ENCODE results near the gene CLEC14A. TPM values are rescaled to one million over a fixed set of nuclear protein-coding genes. Genes with fewer than 3 reads are reported as not detected.
A peak's percentile ranks its signal among the peaks of the same experiment; 100 is the strongest.

CLEC14A gene
- total RNA-seq, 1 experiment from 2014 or later: 0.31 TPM

DNA sequence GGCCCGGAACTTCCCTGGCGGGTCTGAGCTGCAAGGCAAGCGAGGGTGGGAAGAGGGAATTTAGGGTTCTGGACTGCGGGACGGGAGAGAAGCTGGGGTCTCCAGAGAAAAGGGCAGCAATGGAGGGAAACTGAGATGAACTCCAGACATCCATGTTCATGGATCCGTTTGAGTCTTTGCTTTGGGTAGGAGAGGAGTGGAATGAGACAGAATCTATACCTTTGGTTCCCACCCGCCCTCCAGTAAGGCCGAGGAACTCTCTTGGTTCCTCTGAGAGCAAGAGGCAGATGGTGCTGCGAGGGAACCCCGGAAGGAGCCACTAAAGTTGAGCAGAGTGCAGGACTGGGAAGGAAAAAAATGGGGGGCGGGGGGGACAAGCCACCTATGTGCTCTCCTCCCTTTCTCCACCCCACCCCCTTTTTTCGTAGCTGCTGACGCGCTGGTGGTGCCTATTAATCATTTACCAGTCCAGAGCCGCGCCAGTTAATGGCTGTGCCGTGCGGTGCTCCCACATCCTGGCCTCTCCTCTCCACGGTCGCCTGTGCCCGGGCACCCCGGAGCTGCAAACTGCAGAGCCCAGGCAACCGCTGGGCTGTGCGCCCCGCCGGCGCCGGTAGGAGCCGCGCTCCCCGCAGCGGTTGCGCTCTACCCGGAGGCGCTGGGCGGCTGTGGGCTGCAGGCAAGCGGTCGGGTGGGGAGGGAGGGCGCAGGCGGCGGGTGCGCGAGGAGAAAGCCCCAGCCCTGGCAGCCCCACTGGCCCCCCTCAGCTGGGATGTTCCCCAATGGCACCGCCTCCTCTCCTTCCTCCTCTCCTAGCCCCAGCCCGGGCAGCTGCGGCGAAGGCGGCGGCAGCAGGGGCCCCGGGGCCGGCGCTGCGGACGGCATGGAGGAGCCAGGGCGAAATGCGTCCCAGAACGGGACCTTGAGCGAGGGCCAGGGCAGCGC, 47.0 kb downstream of the CLEC14A start:
- ChIA-PET POLR2A (ENCODE audit: unreplicated experiment) (no interaction called here), CTCF (interaction anchor here (0.5 to 0.6 kb wide), 2 partner anchors 14 to 432 kb away, joined by 8 to 9 read pairs; no protein-coding TSS in a partner anchor)
- Histone ChIP-seq H2AFZ (peak overlapping the region; percentile 74), H3K4me2 (peak overlapping the region; percentile 81), H3K4me1 (replicated peaks; ENCODE audit: insufficient read depth) (no peaks in the 10 kb centered on the region; the same call in 1 of the 2 replicates), H3K79me2 (ENCODE audit: low read depth) (no peaks in the 10 kb centered on the region), H3K4me3 (peak overlapping the region; percentile 48; the same call in 1 of the 2 replicates), H3K9me2 (ENCODE audit: insufficient read depth) (no peaks in the 10 kb centered on the region), H3F3A (ENCODE audit: insufficient read depth, low read depth) (no peaks in the 10 kb centered on the region), H3K36me3 (ENCODE audit: low read depth) (no peaks in the 10 kb centered on the region), H3K27ac (no peak overlapping the region), H4K20me1 (ENCODE audit: insufficient read depth) (no peaks in the 10 kb centered on the region), H3K9me3 (ENCODE audit: insufficient read depth, low read depth) (no peaks in the 10 kb centered on the region), H3K27me3 (ENCODE audit: insufficient read depth, low read depth) (no peaks in the 10 kb centered on the region)
- no peak for TF ChIP-seq EZH2 (IDR thresholded peaks at IDR 0.05; ENCODE audit: low read depth)
- TF ChIP-seq, protein P1, sequence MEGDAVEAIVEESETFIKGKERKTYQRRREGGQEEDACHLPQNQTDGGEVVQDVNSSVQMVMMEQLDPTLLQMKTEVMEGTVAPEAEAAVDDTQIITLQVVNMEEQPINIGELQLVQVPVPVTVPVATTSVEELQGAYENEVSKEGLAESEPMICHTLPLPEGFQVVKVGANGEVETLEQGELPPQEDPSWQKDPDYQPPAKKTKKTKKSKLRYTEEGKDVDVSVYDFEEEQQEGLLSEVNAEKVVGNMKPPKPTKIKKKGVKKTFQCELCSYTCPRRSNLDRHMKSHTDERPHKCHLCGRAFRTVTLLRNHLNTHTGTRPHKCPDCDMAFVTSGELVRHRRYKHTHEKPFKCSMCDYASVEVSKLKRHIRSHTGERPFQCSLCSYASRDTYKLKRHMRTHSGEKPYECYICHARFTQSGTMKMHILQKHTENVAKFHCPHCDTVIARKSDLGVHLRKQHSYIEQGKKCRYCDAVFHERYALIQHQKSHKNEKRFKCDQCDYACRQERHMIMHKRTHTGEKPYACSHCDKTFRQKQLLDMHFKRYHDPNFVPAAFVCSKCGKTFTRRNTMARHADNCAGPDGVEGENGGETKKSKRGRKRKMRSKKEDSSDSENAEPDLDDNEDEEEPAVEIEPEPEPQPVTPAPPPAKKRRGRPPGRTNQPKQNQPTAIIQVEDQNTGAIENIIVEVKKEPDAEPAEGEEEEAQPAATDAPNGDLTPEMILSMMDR (conservative IDR thresholded peaks at IDR 0.05): no peak
- no TSS peak for BruUV-seq (replicated peaks)
- intact Hi-C loops (cut with micrococcal nuclease; ENCODE audit: unreplicated experiment): no loop called here
- peak in 1 of 2 experiments; percentile 38 for DNase-seq

DNA sequence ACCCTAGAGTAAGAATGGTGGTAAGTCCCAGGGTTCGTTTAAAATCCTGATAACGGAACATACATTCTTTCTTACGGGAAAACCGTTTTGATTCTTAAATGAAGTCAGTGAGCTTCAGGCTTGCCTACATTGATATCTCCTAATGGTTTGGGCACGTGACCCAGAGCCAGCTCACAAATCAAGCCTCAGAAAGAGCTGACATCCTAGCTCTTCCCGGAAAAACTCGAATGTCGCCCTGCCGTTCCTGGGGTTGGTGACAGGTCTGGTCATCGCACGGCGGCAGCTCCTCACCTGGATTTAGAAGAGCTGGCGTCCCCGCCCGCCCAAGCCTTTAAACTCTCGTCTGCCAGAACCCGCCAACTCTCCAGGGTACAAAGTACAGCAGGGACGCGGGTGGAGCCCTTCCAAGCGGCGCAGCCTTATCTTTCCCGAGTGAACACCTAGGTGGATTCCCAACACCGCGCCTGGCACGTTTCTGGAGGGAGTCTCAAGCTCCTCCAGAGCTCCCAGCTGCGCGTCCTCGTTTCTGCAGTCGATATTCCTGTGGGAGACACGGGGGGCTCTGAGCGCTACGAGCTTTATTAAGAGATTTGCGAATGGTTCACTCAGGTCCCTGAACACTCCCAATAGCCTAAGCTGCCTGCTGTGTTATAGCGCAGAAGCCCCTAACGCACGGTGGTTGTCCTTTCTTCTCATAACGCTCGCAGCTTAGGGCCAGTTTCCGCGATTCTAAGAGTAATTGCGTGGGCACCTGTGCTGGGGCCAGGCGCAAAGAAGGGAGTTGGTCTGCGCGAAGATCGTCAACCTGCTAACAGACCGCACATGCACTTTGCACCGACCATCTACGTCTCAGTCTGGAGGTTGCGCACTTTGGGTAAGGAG, 47.9 kb downstream of the CLEC14A start, which contains the start of gene SSTR1:
TSS of gene SSTR1 (plus strand) at position 169 of the 882 bp plus-strand sequence. CDS start 1,486 bp downstream, outside the sequence.
- POLR2A ChIA-PET (ENCODE audit: unreplicated experiment): no interaction called here
- Histone ChIP-seq H4K20me1 (ENCODE audit: insufficient read depth) (no peaks in the 10 kb centered on the region), H3K9me2 (ENCODE audit: insufficient read depth) (no peaks in the 10 kb centered on the region), H3K27ac (no peak within 1 kb of the TSS), H2AFZ (peak within 1 kb of the TSS; percentile 74), H3K27me3 (ENCODE audit: insufficient read depth, low read depth) (no peaks in the 10 kb centered on the region), H3K4me1 (replicated peaks; ENCODE audit: insufficient read depth) (no peaks in the 10 kb centered on the region; the same call in 1 of the 2 replicates), H3K4me2 (peak within 1 kb of the TSS; percentile 81), H3K4me3 (peak within 1 kb of the TSS; percentile 48; the same call in 1 of the 2 replicates), H3F3A (ENCODE audit: insufficient read depth, low read depth) (no peaks in the 10 kb centered on the region), H3K36me3 (ENCODE audit: low read depth) (no peaks in the 10 kb centered on the region), H3K9me3 (ENCODE audit: insufficient read depth, low read depth) (no peaks in the 10 kb centered on the region), H3K79me2 (ENCODE audit: low read depth) (no peaks in the 10 kb centered on the region)
- CTCF ChIA-PET: no interaction called here
- intact Hi-C loops (cut with micrococcal nuclease; ENCODE audit: unreplicated experiment): no loop called here
- TF ChIP-seq, protein P1 (conservative IDR thresholded peaks at IDR 0.05): no peak
- TF ChIP-seq EZH2 (IDR thresholded peaks at IDR 0.05; ENCODE audit: low read depth): no peak
- DNase-seq: peak in 1 of 2 experiments; percentile 8
- BruUV-seq (replicated peaks): no TSS peak

DNA sequence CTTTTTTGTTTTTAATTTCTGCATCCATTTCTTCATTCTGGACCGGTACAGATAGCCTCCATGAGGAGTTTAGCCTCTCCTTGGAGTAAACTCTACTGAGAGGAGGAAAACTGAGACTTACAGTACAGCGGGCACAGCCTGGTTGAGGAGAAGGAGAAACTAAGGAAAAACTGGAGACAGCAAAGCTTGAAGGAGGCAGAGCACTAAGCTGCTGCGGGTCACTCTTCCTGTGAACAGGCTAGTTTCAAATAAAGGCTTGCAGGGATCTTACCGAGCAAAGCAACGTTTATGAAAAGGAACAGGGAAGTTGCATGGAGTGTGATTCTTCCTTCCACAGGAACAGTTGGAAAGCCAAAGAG, 48.5 kb downstream of the CLEC14A start:
- TF ChIP-seq, protein P1 (conservative IDR thresholded peaks at IDR 0.05): no peak
- no peak for TF ChIP-seq EZH2 (IDR thresholded peaks at IDR 0.05; ENCODE audit: low read depth)
- POLR2A ChIA-PET (ENCODE audit: unreplicated experiment): no interaction called here
- Histone ChIP-seq H3F3A (ENCODE audit: insufficient read depth, low read depth) (no peaks in the 10 kb centered on the region), H3K9me2 (ENCODE audit: insufficient read depth) (no peaks in the 10 kb centered on the region), H4K20me1 (ENCODE audit: insufficient read depth) (no peaks in the 10 kb centered on the region), H3K4me2 (peak overlapping the region; percentile 81), H3K79me2 (ENCODE audit: low read depth) (no peaks in the 10 kb centered on the region), H3K4me3 (peak overlapping the region; percentile 48; the same call in 1 of the 2 replicates), H2AFZ (peak overlapping the region; percentile 74; the same call in 1 of the 2 replicates), H3K4me1 (replicated peaks; ENCODE audit: insufficient read depth) (no peaks in the 10 kb centered on the region; the same call in 1 of the 2 replicates), H3K27me3 (ENCODE audit: insufficient read depth, low read depth) (no peaks in the 10 kb centered on the region), H3K36me3 (ENCODE audit: low read depth) (no peaks in the 10 kb centered on the region), H3K9me3 (ENCODE audit: insufficient read depth, low read depth) (no peaks in the 10 kb centered on the region), H3K27ac (no peak overlapping the region)
- CTCF ChIA-PET: no interaction called here
- intact Hi-C loops (cut with micrococcal nuclease; ENCODE audit: unreplicated experiment): no loop called here
- BruUV-seq (replicated peaks): no TSS peak
- no peak for DNase-seq

Data from PC-9 (cell line).